Heart left ventricle (tissue), 16 donors: ENCODE results near the gene TMEM9. TPM values are rescaled to one million over a fixed set of nuclear protein-coding genes. Genes with fewer than 3 reads are reported as not detected.

Experiments
- ATAC-seq, 4 donors: fragments of 200-7000 bp; cut with Tn5 transposase; one replicate each; pipeline ENCODE4 v1.9.1; 2020 to 2022; ENCODE audit warnings: moderate library complexity in 4 of 4, mild to moderate bottlenecking in 3 of 4, moderate number of reproducible peaks in 1 of 4
- DNase-seq, 5 donors: peaks; one replicate each; pipeline ENCODE4 v3.0.0-alpha.2; 2020
- H3K27ac ChIP-seq, 12 donors: fragments of 200-600 bp; sonication (generic) in 4 of 12; one replicate each; pipeline versions ENCODE4 v1.5.0 to v1.8.0; 2016 to 2022; ENCODE audit warnings: mild to moderate bottlenecking in 2 of 12
- H3K27me3 ChIP-seq, 9 donors: fragments of 200-600 bp; sonication (generic) in 2 of 9; one replicate each; pipeline versions ENCODE4 v1.5.1 to v1.8.0; 2016 to 2022; ENCODE audit warnings: mild to moderate bottlenecking in 3 of 9
- H3K36me3 ChIP-seq, 9 donors: fragments of 200-600 bp; sonication (generic) in 2 of 9; one replicate each; pipeline versions ENCODE4 v1.5.0 to v1.8.0; 2018 to 2022; ENCODE audit warnings: mild to moderate bottlenecking in 2 of 9
- H3K4me1 ChIP-seq, 12 donors: fragments of 200-600 bp; sonication (generic) in 4 of 12; one replicate each; pipeline versions ENCODE4 v1.5.0 to v1.8.0; 2016 to 2022; ENCODE audit warnings: mild to moderate bottlenecking in 3 of 12
- H3K4me3 ChIP-seq, 12 donors: fragments of 200-600 bp; sonication (generic) in 4 of 12; one replicate each; pipeline versions ENCODE4 v1.5.0 to v1.8.0; 2017 to 2022; ENCODE audit warnings: mild to moderate bottlenecking in 9 of 12, moderate library complexity in 4 of 12
- H3K9me3 ChIP-seq, 12 donors: fragments of 200-600 bp; sonication (generic) in 4 of 12; one replicate each; pipeline versions ENCODE4 v1.5.0 to v1.8.0; 2016 to 2022; ENCODE audit warnings: mild to moderate bottlenecking in 1 of 12
- CTCF ChIP-seq, 12 donors: fragments of 200-600 bp; sonication (generic) in 4 of 12; IDR thresholded peaks; one replicate each; pipeline versions ENCODE4 v1.5.0 to v1.8.0; 2018 to 2022; ENCODE audit warnings: antibody characterized with exemption in 12 of 12, mild to moderate bottlenecking in 5 of 12
- POLR2A ChIP-seq, 2 donors: fragments of 450-650 bp; IDR thresholded peaks; one replicate each; pipeline ENCODE4 v1.6.1; 2017; ENCODE audit warnings: antibody characterized with exemption in 2 of 2, mild to moderate bottlenecking in 2 of 2, moderate library complexity in 2 of 2
- WGBS, 4 donors: extraction: QIAGEN DNeasy Blood & Tissue Kit in 2 of 4; methylation state at CpG; one replicate each; pipeline versions ENCODE4 v1.1.5 to v1.1.7; 2013 to 2018; 5-methylcytosine and 5-hydroxymethylcytosine counted together
- intact Hi-C, 10 donors: fragments of 100-400 bp; cut with DNase I; formaldehyde crosslinking; loops; one replicate each; pipeline versions ENCODE4 v1.11.1 to v1.14.2; 2022
- polyA plus RNA-seq, 2 donors: library from polyadenylated mRNA; stranded (reverse); fragments of 200-250 nt; gene quantifications; one replicate each; pipeline ENCODE4 v1.2.3, GENCODE V29; 2013
- total RNA-seq, 9 donors: library from RNA; depleted of rRNA in 2 of 9; stranded (reverse); fragments of >200 nt in 2 of 9; fragmentation: NEBNext Ultra II Directional in 3 of 9; extraction: Animal tissue kit (Norgen Biotek cat#: 25700) in 3 of 9; gene quantifications; one replicate each; pipeline versions ENCODE4 v1.1.0 to v1.2.4, GENCODE V29; 2016 to 2023
- donor health status: ischemic (EF 13 %, LVEDD 7.1; RV severe dilation, severe dysfunction).
- donor health status: healthy with polysubstance abuse.
- donor health status: DM: no; HTN: yes; CAD: no.
- donor health status: DM: no; HTN: no; CAD: no.
- donor health status: ischemic (EF 25% LVEDD 6.9; RV normal size, moderate dysfunction).
- donor health status: ischemic (EF 25% LVEDD 5.7; RV mildly dilated, moderate dysfunction).
- donor health status: healthy.
- donor health status: DM: yes; HTN: yes; CAD: no.
- donor health status: ischemic (EF 35%, LVEDD 5.7; RV mildly dilated, moderate dysfunction).
- donor health status: nonischemic (EF 11% LVEDD 7.7; RV severe dilation, severe dysfunction).
- donor health status: DM: yes; HTN: yes; CAD: no.
- donor health status: PGD.
- donor health status: ischemic (EF 29% LVEDD 5.4; RV normal size, mild dysfunction).
- donor health status: nonischemic (EF 23%, LVEDD 6.1; RV moderate dilation, normal function).

TMEM9 gene
- total and polyA plus RNA-seq, 11 donors = 22.4 to 42.9 (median 29.3) TPM

GRCh38 chr1:201114245-201115131 lies 39.8 kb downstream of the TMEM9 start:
- Histone ChIP-seq H3K27me3 (peaks cover 0 to 43% (median 14%) of the 10 kb centered on the region in 9 donors), H3K27ac (no peak overlapping the region)
- intact Hi-C loops = loop anchor here in 8 of 10 donors (1.0 to 5.0 kb wide), 6 partner anchors 28 to 144 kb away; no protein-coding TSS in a partner anchor

DNA sequence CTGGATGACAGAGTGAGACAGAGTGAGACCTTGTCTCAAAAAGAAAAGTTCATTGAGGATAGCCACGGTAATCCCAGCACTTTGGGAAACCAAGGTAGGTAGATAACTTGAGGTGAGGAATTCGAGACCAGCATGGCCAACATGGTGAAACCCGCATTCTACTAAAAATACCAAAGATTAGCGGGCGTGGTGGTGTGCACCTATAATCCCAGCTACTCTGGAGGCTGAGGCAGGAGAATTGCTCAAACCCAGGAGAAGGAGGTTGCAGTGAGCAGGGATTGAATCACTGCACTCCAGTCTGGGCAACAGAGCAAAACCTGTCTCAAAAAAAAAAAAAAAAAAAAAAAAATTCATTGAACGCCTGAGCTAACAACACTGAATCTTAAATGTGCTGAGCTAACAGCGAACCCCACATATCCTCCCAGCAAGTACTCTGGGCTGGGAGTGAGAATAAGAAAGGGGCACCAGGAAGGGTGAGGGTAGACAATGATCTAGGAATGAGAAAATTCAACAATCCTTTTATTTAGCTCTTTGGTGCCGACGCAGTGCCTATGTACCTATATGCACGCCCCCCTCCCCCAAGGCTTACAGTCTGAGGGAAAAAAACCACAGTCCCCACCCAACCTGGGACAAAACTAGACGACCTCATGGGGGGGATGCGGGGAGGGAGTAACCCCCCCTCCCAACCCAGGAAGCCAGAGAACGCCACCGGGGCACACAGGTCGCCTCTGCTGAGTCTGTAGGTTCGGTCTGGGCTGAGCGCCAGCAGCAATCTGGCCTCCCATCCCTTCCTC lies 40.6 kb downstream of the TMEM9 start:
- Histone ChIP-seq H3K27ac (no peak overlapping the region), H3K4me1 (peaks cover 0 to 15% (median 5%) of the 10 kb centered on the region in 12 donors), H3K27me3 (peaks cover 0 to 38% (median 14%) of the 10 kb centered on the region in 9 donors), H3K4me3 (peak overlapping the region in 6 of 12 donors; percentile 49 to 66 (median 56)), H3K9me3 (no peaks in the 10 kb centered on the region), H3K36me3 (no peaks in the 10 kb centered on the region)
- WGBS, 4 donors = 42 to 49% (median 45%) methylated on average over 16 to 17 of the region's 17 CpGs
- no peak for ATAC-seq
- TF ChIP-seq POLR2A (IDR thresholded peaks at IDR 0.05) = no peak
- no peak for TF ChIP-seq CTCF (IDR thresholded peaks at IDR 0.05)
- DNase-seq = no peak
- intact Hi-C loops = loop anchor here in 9 of 10 donors (1.0 to 5.0 kb wide), 6 partner anchors 27 to 143 kb away; no protein-coding TSS in a partner anchor

More at GRCh38 chr1:201114245-201115131, 39.8 kb downstream of the TMEM9 start:
- DNase-seq (peak; percentile 78 to 88 (median 87)), ATAC-seq (peak; percentile 79 to 98 (median 94))
- Histone ChIP-seq H3K4me3 (peak overlapping the region; percentile 3 to 66 (median 52)), H3K9me3 (no peaks in the 10 kb centered on the region), H3K4me1 (peaks cover 0 to 15% (median 5%) of the 10 kb centered on the region in 12 donors), H3K36me3 (no peaks in the 10 kb centered on the region)
- 3 to 4% (median 3%) methylated on average over 43 to 88 of the region's 88 CpGs for WGBS, 4 donors
- TF ChIP-seq POLR2A (IDR thresholded peaks at IDR 0.05) = no peak
- TF ChIP-seq CTCF (IDR thresholded peaks at IDR 0.05) = peak; percentile 60 to 90 (median 76)

DNA sequence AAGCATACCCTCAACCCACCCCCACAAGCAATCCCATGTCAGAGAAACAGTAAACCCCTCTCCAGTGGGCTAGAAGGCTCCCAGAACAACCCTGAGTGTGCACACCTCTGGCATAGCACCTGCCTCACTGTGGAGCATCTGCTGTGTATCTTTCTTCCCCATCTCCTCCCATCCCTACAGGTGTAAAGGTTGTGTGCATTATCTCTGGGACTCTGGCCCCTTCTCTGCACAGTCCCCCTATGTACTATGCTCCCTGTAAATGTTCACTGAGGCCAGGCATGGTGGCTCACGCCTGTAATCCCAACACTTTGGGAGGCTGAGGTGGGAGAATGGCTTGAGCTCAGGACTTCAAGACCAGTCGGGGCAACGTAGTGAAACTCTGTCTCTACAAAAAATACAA lies 41.3 kb downstream of the TMEM9 start:
- Histone ChIP-seq H3K4me3 (no peak overlapping the region), H3K4me1 (peaks cover 0 to 15% (median 5%) of the 10 kb centered on the region in 12 donors), H3K27ac (no peak overlapping the region), H3K9me3 (no peaks in the 10 kb centered on the region), H3K36me3 (no peaks in the 10 kb centered on the region), H3K27me3 (peaks cover 0 to 38% (median 14%) of the 10 kb centered on the region in 9 donors)
- TF ChIP-seq POLR2A (IDR thresholded peaks at IDR 0.05) (no peak), CTCF (IDR thresholded peaks at IDR 0.05) (no peak)
- no peak for ATAC-seq
- 90 to 96% (median 92%) methylated on average over 3 of the region's 3 CpGs for WGBS, 4 donors
- no peak for DNase-seq
- intact Hi-C loops = loop anchor here in 4 of 10 donors (2.0 to 5.0 kb wide), 3 partner anchors 71 to 141 kb away; no protein-coding TSS in a partner anchor
